Right lobe of liver (tissue), 6 donors: Measurements from ENCODE around the gene LEMD1. TPM values are rescaled to one million over a fixed set of nuclear protein-coding genes. Genes with fewer than 3 reads are reported as not detected.

Experiments
- ATAC-seq, 4 donors: fragments of 200-7000 bp; cut with Tn5 transposase; one replicate each; pipeline ENCODE4 v1.9.1; 2020; ENCODE audit warnings: mild to moderate bottlenecking in 4 of 4, moderate library complexity in 4 of 4
- DNase-seq, 3 donors: peaks; one replicate each; pipeline ENCODE4 v3.0.0-alpha.2; 2020
- H3K27ac ChIP-seq, 3 donors: fragments of 200-600 bp; one replicate each; pipeline ENCODE4 v1.8.0; 2022
- H3K27me3 ChIP-seq, 2 donors: fragments of 200-600 bp; one replicate each; pipeline ENCODE4 v1.8.0; 2022
- H3K36me3 ChIP-seq, 4 donors: fragments of 200-600 bp; sonication (generic) in 1 of 4; one replicate each; pipeline versions ENCODE4 v1.5.1 to v1.8.0; 2017 to 2022; ENCODE audit warnings: control low read depth in 1 of 4
- H3K4me1 ChIP-seq, 4 donors: fragments of 200-600 bp; sonication (generic) in 1 of 4; one replicate each; pipeline versions ENCODE4 v1.5.1 to v1.8.0; 2017 to 2022; ENCODE audit warnings: control low read depth in 1 of 4
- H3K4me3 ChIP-seq, 3 donors: fragments of 200-600 bp; one replicate each; pipeline ENCODE4 v1.8.0; 2022
- H3K9me3 ChIP-seq, 4 donors: fragments of 200-600 bp; sonication (generic) in 1 of 4; one replicate each; pipeline versions ENCODE4 v1.5.1 to v1.8.0; 2017 to 2022; ENCODE audit warnings: control low read depth in 1 of 4
- POLR2A ChIP-seq: fragments of 450-650 bp; IDR thresholded peaks from one replicate; pipeline ENCODE4 v1.6.1; 2017; ENCODE audit warnings: antibody characterized with exemption, mild to moderate bottlenecking
- WGBS: methylation state at CpG from one replicate; pipeline ENCODE4 v1.1.6; 2018; ENCODE audit warnings: low coverage, low lambda C conversion rate; ENCODE audit not compliant: insufficient coverage; ENCODE audit errors: missing lambda C conversion rate; 5-methylcytosine and 5-hydroxymethylcytosine counted together
- intact Hi-C, 2 donors: fragments of 100-400 bp; cut with DNase I; formaldehyde crosslinking; loops; one replicate each; pipeline versions ENCODE4 v1.11.2 to v1.14.1; 2022
- total RNA-seq, 6 experiments: library from RNA; depleted of rRNA in 2 of 6; stranded (reverse); fragments of >200 nt in 2 of 6; fragmentation: NEBNext Ultra II Directional in 3 of 6; extraction: Animal tissue kit (Norgen Biotek cat#: 25700) in 3 of 6; gene quantifications; one replicate each; pipeline versions ENCODE4 v1.1.0 to v1.2.4, GENCODE V29; 2016 to 2023
- TF ChIP-seq, protein P1 (sequence below), 4 donors: fragments of 200-600 bp in 3 of 4; fragments of 450-650 bp in 1 of 4; IDR thresholded peaks; one replicate each; pipeline versions ENCODE4 v1.5.1 to v1.8.0; 2016 to 2022; ENCODE audit warnings: antibody characterized with exemption in 4 of 4, mild to moderate bottlenecking in 2 of 4
- donor health status: DM: no; HTN: yes; CAD: no.
- donor health status: DM: no; HTN: no; CAD: no.
- donor health status: DM: no; HTN: no; CAD: no.
- donor health status: DM: no; HTN: yes; CAD: no.
- donor health status: DM: no; HTN: yes; CAD: no.

LEMD1 gene
- total RNA-seq, 6 experiments from 2014 or later, result not detected

DNA sequence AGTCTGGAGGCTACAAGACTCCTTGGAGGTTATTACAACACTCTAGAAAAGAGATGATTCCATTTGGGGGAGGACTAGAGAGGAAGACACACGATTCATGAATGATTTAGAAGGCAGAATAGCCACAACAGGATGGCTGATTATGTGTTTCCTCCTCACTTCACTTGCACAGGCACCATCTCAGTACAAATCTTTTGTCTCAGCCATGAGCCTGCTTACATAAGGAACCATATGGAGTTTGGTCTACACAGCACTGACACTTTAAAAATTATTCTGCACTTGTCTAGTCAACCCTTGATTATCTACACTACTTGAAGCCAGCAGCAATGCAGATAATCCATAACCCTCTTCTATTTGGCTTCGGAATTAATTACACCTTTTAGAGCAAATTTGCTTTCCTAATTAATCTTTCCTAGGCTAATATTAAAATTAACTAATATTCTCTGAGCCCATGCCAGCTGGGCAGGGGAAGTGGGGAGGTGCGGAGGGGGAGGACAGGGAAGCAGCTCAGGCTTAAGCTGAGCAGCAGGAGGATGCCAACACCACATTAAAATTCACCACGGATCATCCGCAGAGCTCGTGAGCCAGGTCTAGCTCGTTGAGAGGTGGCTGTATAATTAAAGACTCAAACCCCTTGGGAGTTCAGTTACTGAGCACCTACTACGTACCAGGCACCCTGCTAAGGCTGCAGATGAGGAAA is 3.2 kb upstream of the LEMD1 start:
- peak in 1 of 3 donors; percentile 18 for DNase-seq
- H3K4me1 ChIP-seq, result no peaks in the 10 kb centered on the region
- H3K9me3 ChIP-seq, result no peaks in the 10 kb centered on the region
- H3K27ac ChIP-seq, result no peak overlapping the region
- 37% methylated on average over 8 of the region's 8 CpGs for WGBS
- no peak overlapping the region for H3K4me3 ChIP-seq
- TF ChIP-seq, protein P1, sequence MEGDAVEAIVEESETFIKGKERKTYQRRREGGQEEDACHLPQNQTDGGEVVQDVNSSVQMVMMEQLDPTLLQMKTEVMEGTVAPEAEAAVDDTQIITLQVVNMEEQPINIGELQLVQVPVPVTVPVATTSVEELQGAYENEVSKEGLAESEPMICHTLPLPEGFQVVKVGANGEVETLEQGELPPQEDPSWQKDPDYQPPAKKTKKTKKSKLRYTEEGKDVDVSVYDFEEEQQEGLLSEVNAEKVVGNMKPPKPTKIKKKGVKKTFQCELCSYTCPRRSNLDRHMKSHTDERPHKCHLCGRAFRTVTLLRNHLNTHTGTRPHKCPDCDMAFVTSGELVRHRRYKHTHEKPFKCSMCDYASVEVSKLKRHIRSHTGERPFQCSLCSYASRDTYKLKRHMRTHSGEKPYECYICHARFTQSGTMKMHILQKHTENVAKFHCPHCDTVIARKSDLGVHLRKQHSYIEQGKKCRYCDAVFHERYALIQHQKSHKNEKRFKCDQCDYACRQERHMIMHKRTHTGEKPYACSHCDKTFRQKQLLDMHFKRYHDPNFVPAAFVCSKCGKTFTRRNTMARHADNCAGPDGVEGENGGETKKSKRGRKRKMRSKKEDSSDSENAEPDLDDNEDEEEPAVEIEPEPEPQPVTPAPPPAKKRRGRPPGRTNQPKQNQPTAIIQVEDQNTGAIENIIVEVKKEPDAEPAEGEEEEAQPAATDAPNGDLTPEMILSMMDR (IDR thresholded peaks at IDR 0.05), result no peak
- TF ChIP-seq POLR2A, result no peak
- ATAC-seq, result no peak
- H3K27me3 ChIP-seq, result peaks cover 0 to 7% of the 10 kb centered on the region in 2 donors
- intact Hi-C loops, result no loop called here
- H3K36me3 ChIP-seq, result no peaks in the 10 kb centered on the region

DNA sequence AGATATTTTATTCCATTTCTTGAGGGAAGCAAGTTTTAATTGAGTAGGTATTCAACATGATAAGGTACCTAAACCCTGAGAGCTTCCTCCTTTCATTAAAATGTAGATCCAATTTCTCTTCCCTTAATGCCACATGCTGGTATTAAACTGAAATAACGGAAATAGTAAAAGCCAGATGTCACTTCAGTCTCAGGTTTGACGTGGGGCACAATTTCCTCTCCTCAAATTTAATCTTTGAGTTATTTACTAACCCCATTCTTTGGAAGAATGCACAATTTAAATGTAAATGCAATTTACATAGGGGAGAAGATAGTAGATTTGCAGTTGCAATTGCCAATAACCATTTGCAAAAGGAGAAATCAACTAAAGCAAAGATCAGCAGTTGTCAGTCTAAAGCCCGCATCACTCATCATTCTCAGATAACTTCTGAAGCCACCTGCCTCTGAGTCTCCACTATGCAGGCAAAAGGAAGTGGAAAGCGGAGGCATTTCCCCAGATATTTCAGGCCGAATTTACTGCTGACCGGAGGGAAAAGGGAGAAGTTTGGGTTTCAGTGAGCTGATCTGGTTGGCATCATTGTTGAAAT is 2.1 kb upstream of the LEMD1 start:
- WGBS, result 38% methylated on average over 6 of the region's 6 CpGs
- Histone ChIP-seq H3K36me3 (no peaks in the 10 kb centered on the region), H3K9me3 (no peaks in the 10 kb centered on the region), H3K4me3 (no peak overlapping the region), H3K27me3 (peaks cover 0 to 7% of the 10 kb centered on the region in 2 donors), H3K4me1 (no peaks in the 10 kb centered on the region), H3K27ac (no peak overlapping the region)
- DNase-seq (peak in 1 of 3 donors; percentile 11), ATAC-seq (no peak)
- intact Hi-C loops, result no loop called here
- TF ChIP-seq, protein P1 (IDR thresholded peaks at IDR 0.05), result no peak

DNA sequence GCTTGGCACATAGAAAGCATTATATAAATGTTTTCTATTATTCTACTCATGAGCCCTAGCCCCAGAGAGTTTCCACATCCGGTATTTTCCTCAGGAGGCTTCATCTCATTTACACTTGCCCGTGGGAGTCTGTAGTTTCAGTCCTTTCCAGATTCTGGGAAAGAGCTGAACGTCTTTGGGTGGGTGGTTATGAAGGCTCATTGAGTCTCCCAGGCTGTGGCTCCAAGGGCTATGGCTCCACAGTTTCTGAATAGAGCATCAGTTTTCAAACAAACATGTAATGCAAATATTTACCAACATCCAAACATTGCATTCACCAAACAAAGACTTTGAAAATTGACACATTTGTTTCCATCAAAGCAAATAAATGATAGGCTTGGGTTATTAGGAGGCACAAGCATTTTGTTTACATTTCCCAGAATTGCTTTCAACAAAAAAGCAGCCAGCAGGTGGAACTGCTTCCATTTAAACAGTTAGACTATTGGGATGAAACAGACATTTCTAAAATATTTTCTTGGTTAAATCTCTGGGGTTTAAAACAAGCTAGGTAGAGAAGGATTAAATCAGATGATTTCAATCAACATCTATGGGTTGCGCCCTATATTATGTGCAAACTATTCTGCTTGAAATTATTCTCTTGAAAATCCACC is 1.3 kb upstream of the LEMD1 start:
- peaks cover 0 to 7% of the 10 kb centered on the region in 2 donors for H3K27me3 ChIP-seq
- ATAC-seq (no peak), DNase-seq (no peak)
- no peaks in the 10 kb centered on the region for H3K9me3 ChIP-seq
- intact Hi-C loops, result no loop called here
- 49% methylated on average over 4 of the region's 4 CpGs for WGBS
- H3K36me3 ChIP-seq, result no peaks in the 10 kb centered on the region
- H3K27ac ChIP-seq, result no peak overlapping the region
- H3K4me1 ChIP-seq, result no peaks in the 10 kb centered on the region
- H3K4me3 ChIP-seq, result no peak overlapping the region
- TF ChIP-seq, protein P1 (IDR thresholded peaks at IDR 0.05), result peak in 1 of 4 donors; percentile 14
- TF ChIP-seq POLR2A, result no peak

DNA sequence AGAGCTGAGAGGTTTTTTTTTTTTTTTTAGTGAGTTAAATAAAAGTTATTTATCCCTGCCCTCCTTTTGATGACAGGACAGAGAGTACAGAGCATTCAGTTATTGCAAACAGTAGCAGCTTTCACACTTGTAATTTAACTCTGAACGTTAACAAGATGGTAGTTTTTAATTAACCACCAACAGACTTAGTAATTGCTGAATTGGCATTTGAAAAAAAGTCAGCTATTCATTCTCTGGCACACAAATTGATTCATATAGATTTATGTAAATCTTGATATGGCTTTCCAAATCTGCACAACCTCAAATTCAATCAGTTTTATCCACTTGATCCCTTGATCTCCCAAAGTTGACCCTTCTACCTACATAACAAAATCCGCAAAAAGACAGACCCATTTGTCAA is 918 bp downstream of the LEMD1 start:
- DNase-seq (no peak), ATAC-seq (no peak)
- 46% methylated on average over 2 of the region's 2 CpGs for WGBS
- intact Hi-C loops, result no loop called here
- no peaks in the 10 kb centered on the region for H3K4me1 ChIP-seq
- no peaks in the 10 kb centered on the region for H3K9me3 ChIP-seq
- no peak for TF ChIP-seq POLR2A
- TF ChIP-seq, protein P1 (IDR thresholded peaks at IDR 0.05), result no peak
- H3K4me3 ChIP-seq, result no peak overlapping the region
- H3K27ac ChIP-seq, result no peak overlapping the region
- H3K36me3 ChIP-seq, result no peaks in the 10 kb centered on the region
- H3K27me3 ChIP-seq, result peaks cover 0 to 7% of the 10 kb centered on the region in 2 donors
